Spleen (tissue), 7 donors: ENCODE data around the gene CASP7.

Source experiments
- POLR2A ChIP-seq, 3 donors: fragments of 450-650 bp; IDR thresholded peaks; one replicate each; pipeline ENCODE4 v1.5.1; 2017; ENCODE audit warnings: antibody characterized with exemption in 3 of 3, mild to moderate bottlenecking in 1 of 3
- POLR2AphosphoS5 ChIP-seq, 3 donors: sonication (generic); formaldehyde crosslinking; IDR thresholded peaks; one replicate each; pipeline ENCODE4 v1.5.1; 2017; ENCODE audit warnings: antibody characterized with exemption in 3 of 3
- TF ChIP-seq, protein P1 (sequence below), 11 experiments: fragments of 200-600 bp in 7 of 11; fragments of 450-650 bp in 4 of 11; sonication (generic) in 4 of 11; IDR thresholded peaks in 8 of 11; conservative IDR thresholded peaks in 3 of 11; 1 replicate in 7 of 11; 2 replicates in 4 of 11; pipeline versions ENCODE4 v1.4.0 to v1.8.0; 2016 to 2021; ENCODE audit warnings: antibody characterized with exemption in 11 of 11, inconsistent platforms in 4 of 11, mild to moderate bottlenecking in 1 of 11
- donor health status: DM: no; HTN: no; CAD: no; lungs with moderate emphysema.
- donor health status: DM: no; HTN: no; CAD: no.
- donor health status: DM: no; HTN: no; CAD: no.

DNA sequence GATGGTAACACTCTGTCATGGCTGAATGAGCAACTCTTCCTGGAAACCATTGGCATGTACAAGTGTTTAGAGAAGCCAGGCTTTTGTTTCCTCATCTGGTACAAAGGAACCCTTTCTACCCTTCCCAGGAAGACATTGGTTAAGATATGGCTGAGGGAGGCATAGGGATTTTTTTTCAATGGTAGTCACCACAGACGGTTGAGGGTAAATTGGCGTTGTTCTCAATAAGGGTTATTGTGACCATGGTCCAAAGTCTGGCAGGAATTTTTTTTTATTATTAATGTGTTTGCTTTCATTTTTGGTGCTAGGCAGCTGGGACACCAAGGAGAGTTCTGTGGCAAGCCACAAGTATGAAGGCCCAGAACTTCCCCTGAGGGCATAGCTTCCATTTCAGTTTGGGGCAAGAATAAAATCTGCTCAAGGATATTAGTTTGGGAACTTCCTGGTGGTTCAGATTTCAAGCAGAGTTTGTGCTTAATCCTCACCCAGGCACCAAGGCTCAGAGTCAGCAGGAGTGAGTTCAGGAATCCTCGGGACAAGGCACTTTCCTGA lies 71.5 kb downstream of the CASP7 start, which contains the start of gene PLEKHS1:
- TF ChIP-seq POLR2A (IDR thresholded peaks at IDR 0.05), result no peak
- TF ChIP-seq, protein P1, sequence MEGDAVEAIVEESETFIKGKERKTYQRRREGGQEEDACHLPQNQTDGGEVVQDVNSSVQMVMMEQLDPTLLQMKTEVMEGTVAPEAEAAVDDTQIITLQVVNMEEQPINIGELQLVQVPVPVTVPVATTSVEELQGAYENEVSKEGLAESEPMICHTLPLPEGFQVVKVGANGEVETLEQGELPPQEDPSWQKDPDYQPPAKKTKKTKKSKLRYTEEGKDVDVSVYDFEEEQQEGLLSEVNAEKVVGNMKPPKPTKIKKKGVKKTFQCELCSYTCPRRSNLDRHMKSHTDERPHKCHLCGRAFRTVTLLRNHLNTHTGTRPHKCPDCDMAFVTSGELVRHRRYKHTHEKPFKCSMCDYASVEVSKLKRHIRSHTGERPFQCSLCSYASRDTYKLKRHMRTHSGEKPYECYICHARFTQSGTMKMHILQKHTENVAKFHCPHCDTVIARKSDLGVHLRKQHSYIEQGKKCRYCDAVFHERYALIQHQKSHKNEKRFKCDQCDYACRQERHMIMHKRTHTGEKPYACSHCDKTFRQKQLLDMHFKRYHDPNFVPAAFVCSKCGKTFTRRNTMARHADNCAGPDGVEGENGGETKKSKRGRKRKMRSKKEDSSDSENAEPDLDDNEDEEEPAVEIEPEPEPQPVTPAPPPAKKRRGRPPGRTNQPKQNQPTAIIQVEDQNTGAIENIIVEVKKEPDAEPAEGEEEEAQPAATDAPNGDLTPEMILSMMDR (IDR thresholded peaks at IDR 0.05 in 8 of 11, conservative IDR thresholded peaks at IDR 0.05 in 3 of 11), result no peak
- TF ChIP-seq POLR2AphosphoS5 (IDR thresholded peaks at IDR 0.05), result no peak
